HepG2 (cell line): ENCODE data around the gene CYSRT1. TPM values are rescaled to one million over a fixed set of nuclear protein-coding genes. Genes with fewer than 3 reads are reported as not detected.
A peak's percentile ranks its signal among the peaks of the same experiment; 100 is the strongest.

Source experiments
- ATF5 ChIP-seq: sonication (generic); formaldehyde crosslinking; IDR thresholded peaks from 2 replicates; pipeline ENCODE4 v1.4.0; 2020; ENCODE audit warnings: mild to moderate bottlenecking, low read depth, missing genetic modification reagents
- CHD2 ChIP-seq: IDR thresholded peaks from 2 replicates; pipeline ENCODE4 v1.6.1; 2011; ENCODE audit warnings: low read depth, low read length, improper control_type of control experiment
- FLYWCH1 ChIP-seq: sonication (generic); formaldehyde crosslinking; IDR thresholded peaks from 2 replicates; pipeline ENCODE4 v1.8.1; 2023; ENCODE audit warnings: mild to moderate bottlenecking, missing genetic modification reagents
- HNRNPLL ChIP-seq: fragments of 200-400 bp; formaldehyde crosslinking; IDR thresholded peaks from 2 replicates; pipeline ENCODE4 v1.6.1; 2017; ENCODE audit warnings: mild to moderate bottlenecking, low read depth, low read length; ENCODE audit not compliant: poor library complexity, severe bottlenecking
- KLF12 ChIP-seq: sonication (generic); formaldehyde crosslinking; IDR thresholded peaks from 2 replicates; pipeline ENCODE4 v1.4.0; 2020; ENCODE audit warnings: missing genetic modification reagents, borderline replicate concordance
- NRL ChIP-seq: sonication (generic); formaldehyde crosslinking; IDR thresholded peaks from 2 replicates; pipeline ENCODE4 v1.5.0; 2020; ENCODE audit warnings: missing genetic modification reagents, mild to moderate bottlenecking, moderate library complexity, borderline replicate concordance
- PATZ1 ChIP-seq: sonication (generic); formaldehyde crosslinking; IDR thresholded peaks from 2 replicates; pipeline ENCODE4 v1.4.0; 2020; ENCODE audit warnings: missing genetic modification reagents
- POGZ ChIP-seq: sonication (generic); formaldehyde crosslinking; IDR thresholded peaks from 2 replicates; pipeline ENCODE4 v1.4.0; 2020; ENCODE audit warnings: mild to moderate bottlenecking, missing genetic modification reagents
- RBFOX2 ChIP-seq: fragments of 200-400 bp; formaldehyde crosslinking; IDR thresholded peaks from 2 replicates; pipeline ENCODE4 v1.6.1; 2017; ENCODE audit warnings: low read depth, mild to moderate bottlenecking, low read length
- RBM22 ChIP-seq: fragments of 200-400 bp; formaldehyde crosslinking; optimal IDR thresholded peaks from 2 replicates; pipeline ENCODE3; 2017; ENCODE audit warnings: mild to moderate bottlenecking, low read length, moderate library complexity
- RFX3 ChIP-seq: IDR thresholded peaks from 2 replicates; pipeline ENCODE4 v1.6.1; 2016; ENCODE audit warnings: missing biosample characterization, missing genetic modification reagents
- SNAPC4 ChIP-seq: sonication (generic); formaldehyde crosslinking; IDR thresholded peaks from 2 replicates; pipeline ENCODE4 v1.4.0; 2020; ENCODE audit warnings: mild to moderate bottlenecking, missing genetic modification reagents
- SP4 ChIP-seq: sonication (generic); formaldehyde crosslinking; IDR thresholded peaks from 2 replicates; pipeline ENCODE4 v1.8.1; 2023; ENCODE audit warnings: mild to moderate bottlenecking, missing genetic modification reagents
- TAF1 ChIP-seq: sonication (generic); formaldehyde crosslinking; IDR thresholded peaks from 2 replicates; pipeline ENCODE4 v1.4.0; 2020; ENCODE audit warnings: missing genetic modification reagents
- THRA ChIP-seq: sonication (generic); formaldehyde crosslinking; IDR thresholded peaks from 2 replicates; pipeline ENCODE4 v1.4.0; 2020; ENCODE audit warnings: missing genetic modification reagents, borderline replicate concordance
- ZNF263 ChIP-seq: sonication (generic); formaldehyde crosslinking; IDR thresholded peaks from 2 replicates; pipeline ENCODE4 v1.4.0; 2020; ENCODE audit warnings: missing genetic modification reagents
- ZNF33B ChIP-seq: sonication (generic); formaldehyde crosslinking; IDR thresholded peaks from 2 replicates; pipeline ENCODE4 v1.5.1; 2020; ENCODE audit warnings: mild to moderate bottlenecking, missing genetic modification reagents
- ZNF446 ChIP-seq: sonication (generic); formaldehyde crosslinking; IDR thresholded peaks from 2 replicates; pipeline ENCODE4 v1.5.0; 2020; ENCODE audit warnings: mild to moderate bottlenecking, missing genetic modification reagents
- ZNF546 ChIP-seq: sonication (generic); formaldehyde crosslinking; conservative IDR thresholded peaks from 2 replicates; pipeline ENCODE4 v1.8.1; 2023; ENCODE audit warnings: mild to moderate bottlenecking, missing genetic modification reagents
- ZNF761 ChIP-seq: sonication (generic); formaldehyde crosslinking; conservative IDR thresholded peaks from 2 replicates; pipeline ENCODE4 v1.4.0; 2020; ENCODE audit warnings: mild to moderate bottlenecking, missing genetic modification reagents
- ZNF768 ChIP-seq: sonication (generic); formaldehyde crosslinking; IDR thresholded peaks from 2 replicates; pipeline ENCODE4 v1.4.0; 2020; ENCODE audit warnings: missing genetic modification reagents
- ZNF777 ChIP-seq: sonication (generic); formaldehyde crosslinking; IDR thresholded peaks from 2 replicates; pipeline ENCODE4 v1.4.0; 2020; ENCODE audit warnings: missing genetic modification reagents
- polyA plus RNA-seq, 8 experiments: library from polyadenylated mRNA; depleted of rRNA in 3 of 8; stranded (reverse) in 7 of 8; unstranded in 1 of 8; fragments of >200 nt; fragmentation: Illumina TruSeq in 4 of 8; extraction: Trizol in 4 of 8; gene quantifications; 2 replicates each; pipeline versions ENCODE4 v1.2.1 to v1.2.3, GENCODE V29; 2011 to 2016; ENCODE audit warnings: low read depth in 4 of 8, missing spikeins in 1 of 8, mixed read lengths in 1 of 8; ENCODE audit not compliant: insufficient read depth in 1 of 8
- total RNA-seq, 5 experiments: library from RNA; depleted of rRNA; stranded (reverse); fragments of >200 nt; fragmentation: Illumina TruSeq; extraction: Trizol; gene quantifications; 2 replicates each; pipeline ENCODE4 v1.2.3, GENCODE V29; 2016; ENCODE audit warnings: low read depth in 1 of 5

Gene CYSRT1
- total and polyA plus RNA-seq, 2 of the 13 experiments (the other 11 are each of a cell fraction or from before 2014, with no cell fraction given) = 1.5 to 2.1 TPM

- TF ChIP-seq ZNF263 (CRISPR knock-in tag) = peak; percentile 57; the same call in 1 of the 2 replicates
- peak; percentile 59; the same call in 1 of the 2 replicates for TF ChIP-seq THRA (CRISPR knock-in tag)
- TF ChIP-seq PATZ1 (CRISPR knock-in tag) = peak; percentile 74
- no peak for TF ChIP-seq SP4 (CRISPR knock-in tag)
- TF ChIP-seq FLYWCH1 = no peak
- TF ChIP-seq ZNF446 (CRISPR knock-in tag) = peak; percentile 89
- TF ChIP-seq ZNF761 (CRISPR knock-in tag) = peak; percentile 94
- TF ChIP-seq KLF12 = peak; percentile 76; the same call in 1 of the 2 replicates
- no peak for TF ChIP-seq ATF5 (CRISPR knock-in tag)
- peak; percentile 68; the same call in 1 of the 2 replicates for TF ChIP-seq RBFOX2
- TF ChIP-seq ZNF768 = peak; percentile 82
- TF ChIP-seq NRL (CRISPR knock-in tag) = 0 out of 2 replicates have a peak, but pooled peaks have one; percentile 26
- TF ChIP-seq CHD2 = no peak
- no peak for TF ChIP-seq RFX3
- TF ChIP-seq SNAPC4 (CRISPR knock-in tag) = no peak
- peak; percentile 11; the same call in 1 of the 2 replicates for TF ChIP-seq TAF1 (CRISPR knock-in tag)
- peak; percentile 58; the same call in 1 of the 2 replicates for TF ChIP-seq ZNF33B (CRISPR knock-in tag)
- peak; percentile 77 for TF ChIP-seq ZNF777
- peak; percentile 93 for TF ChIP-seq HNRNPLL
- no peak; the same call in 1 of the 2 replicates for TF ChIP-seq POGZ (CRISPR knock-in tag)
- TF ChIP-seq ZNF546 (CRISPR knock-in tag) = 0 out of 2 replicates have a peak, but pooled peaks have one; percentile 26
- no peak for TF ChIP-seq RBM22
These were observed 15.4 kb downstream of the CYSRT1 start (continued) for GRCh38 chr9:137240318-137240840.
